ENCODE results near the gene GALNT7. TPM values are rescaled to one million over a fixed set of nuclear protein-coding genes. Genes with fewer than 3 reads are reported as not detected.

Gene GALNT7
- total and polyA plus RNA-seq, 2 donors (not counting 3 experiments of a cell fraction or from before 2014, with no cell fraction given) = 19.6 to 54.6 TPM

DNA sequence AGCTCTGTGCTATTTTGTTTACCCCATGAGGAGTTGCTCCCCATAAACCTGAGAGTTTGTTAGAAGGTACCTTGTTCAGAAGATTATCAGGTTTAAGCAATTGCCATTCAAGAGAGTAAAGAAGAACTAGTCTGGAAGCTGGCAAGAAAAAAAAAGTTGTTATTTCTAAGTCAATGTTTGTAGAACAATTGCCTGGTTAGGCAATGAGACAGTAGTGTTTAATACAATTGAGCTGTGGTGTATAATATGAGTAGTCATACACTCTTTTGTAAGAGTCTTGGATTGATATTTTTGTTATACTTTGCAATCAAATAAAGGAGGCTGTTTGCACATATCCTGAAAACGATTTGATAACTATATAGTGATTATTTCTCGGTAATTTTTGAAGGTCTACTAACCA, 44.7 kb downstream of the GALNT7 start:
- Histone ChIP-seq H3K79me2 (ENCODE audit: control insufficient read depth, insufficient read depth, low read length) (peaks cover 4% of the 10 kb centered on the region), H3K9me1 (replicated peaks; ENCODE audit: control insufficient read depth, extremely low read depth, insufficient read depth, low read length) (no peaks in the 10 kb centered on the region), H3K9me3 (replicated peaks; ENCODE audit: control insufficient read depth, insufficient read depth, low read length) (no peaks in the 10 kb centered on the region), H2AFZ (ENCODE audit: low read depth, low read length) (no peak overlapping the region), H3K9ac (replicated peaks; ENCODE audit: extremely low read depth, insufficient read depth, low read length) (no peak overlapping the region), H3K4me1 (ENCODE audit: control insufficient read depth, extremely low read depth, insufficient read depth, low read length) (peaks cover 37% of the 10 kb centered on the region), H3K4me3 (replicated peaks in 1 of 3; ENCODE audit: insufficient read depth in 1 of 3, low read depth in 1 of 3, low read length in 3 of 3) (no peak overlapping the region), H3K27me3 (ENCODE audit: control insufficient read depth in 2 of 2, insufficient read depth in 2 of 2, low read length in 2 of 2) (no peaks in the 10 kb centered on the region), H3K27ac (ENCODE audit: insufficient read depth, low read depth, low read length) (no peak overlapping the region), H3K4me2 (ENCODE audit: insufficient read depth, low read length) (no peak overlapping the region), H3K36me3 (ENCODE audit: control insufficient read depth in 2 of 2, extremely low read depth in 1 of 2, insufficient read depth in 2 of 2, low read length in 2 of 2) (no peaks in the 10 kb centered on the region), H4K20me1 (replicated peaks; ENCODE audit: control insufficient read depth, extremely low read depth, insufficient read depth, low read length) (no peaks in the 10 kb centered on the region)
- BruUV-seq (replicated peaks) = no TSS peak
- dilution Hi-C loops (cut with MboI; ENCODE audit: extremely low pct_ligation_motif_present, low sequenced_read_pairs) (no loop called here), intact Hi-C loops (cut with micrococcal nuclease) (no loop called here)
- TF ChIP-seq EZH2 (IDR thresholded peaks at IDR 0.05; ENCODE audit: borderline replicate concordance, low read depth, low read length, severe bottlenecking) (no peak), GATA2 (IDR thresholded peaks at IDR 0.05; ENCODE audit: insufficient read depth, insufficient read length, low read depth, low read length) (no peak), POLR2AphosphoS5 (IDR thresholded peaks at IDR 0.05; ENCODE audit: insufficient read depth, low read depth, low read length) (no peak), MAX (IDR thresholded peaks at IDR 0.05; ENCODE audit: insufficient read depth, insufficient read length) (no peak), JUN (IDR thresholded peaks at IDR 0.05; ENCODE audit: borderline replicate concordance, insufficient read depth, insufficient read length, low read depth) (no peak), POLR2A (IDR thresholded peaks at IDR 0.05; ENCODE audit: low read depth, low read length) (no peak), FOS (IDR thresholded peaks at IDR 0.05; ENCODE audit: borderline replicate concordance, insufficient read depth, low read length) (no peak), MYC (IDR thresholded peaks at IDR 0.05; ENCODE audit: low read depth, low read length) (no peak), CTCF (IDR thresholded peaks at IDR 0.05; ENCODE audit: extremely low read depth in 1 of 2, insufficient read depth in 1 of 2, low read depth in 1 of 2, low read length in 2 of 2) (no peak)
- ChIA-PET POLR2A (no interaction called here), CTCF (interaction anchor here (1.1 to 1.8 kb wide), 3 partner anchors 9 to 17 kb away, joined by 3 to 7 read pairs (median 4); no protein-coding TSS in a partner anchor)
- DNase-seq (ENCODE audit: low read depth, low spot score) = no peak
- FAIRE-seq = no peak

All from endothelial cell of umbilical vein (primary cell).